Stimulated activated CD4-positive, alpha-beta T cell treated with anti-CD3 and anti-CD28 coated beads, Interleukin-1b, Interleukin-23, amount 100 ng/mL, for 1 hour (primary cell): Measurements from ENCODE around the gene SBK2.
A peak's percentile ranks its signal among the peaks of the same experiment; 100 is the strongest.
"Not testable (repeated sequence)": the region's sequence is repeated elsewhere in the genome, so short reads cannot be mapped to it uniquely, and the experiment has no call there.

Experiments
- DNase-seq, 2 donors: peaks; one replicate each; pipeline ENCODE4 v3.0.0-alpha.2; 2020; ENCODE audit warnings: low read depth in 2 of 2

The SBK2 gene, protein sequence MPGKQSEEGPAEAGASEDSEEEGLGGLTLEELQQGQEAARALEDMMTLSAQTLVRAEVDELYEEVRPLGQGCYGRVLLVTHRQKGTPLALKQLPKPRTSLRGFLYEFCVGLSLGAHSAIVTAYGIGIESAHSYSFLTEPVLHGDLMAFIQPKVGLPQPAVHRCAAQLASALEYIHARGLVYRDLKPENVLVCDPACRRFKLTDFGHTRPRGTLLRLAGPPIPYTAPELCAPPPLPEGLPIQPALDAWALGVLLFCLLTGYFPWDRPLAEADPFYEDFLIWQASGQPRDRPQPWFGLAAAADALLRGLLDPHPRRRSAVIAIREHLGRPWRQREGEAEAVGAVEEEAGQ

DNA sequence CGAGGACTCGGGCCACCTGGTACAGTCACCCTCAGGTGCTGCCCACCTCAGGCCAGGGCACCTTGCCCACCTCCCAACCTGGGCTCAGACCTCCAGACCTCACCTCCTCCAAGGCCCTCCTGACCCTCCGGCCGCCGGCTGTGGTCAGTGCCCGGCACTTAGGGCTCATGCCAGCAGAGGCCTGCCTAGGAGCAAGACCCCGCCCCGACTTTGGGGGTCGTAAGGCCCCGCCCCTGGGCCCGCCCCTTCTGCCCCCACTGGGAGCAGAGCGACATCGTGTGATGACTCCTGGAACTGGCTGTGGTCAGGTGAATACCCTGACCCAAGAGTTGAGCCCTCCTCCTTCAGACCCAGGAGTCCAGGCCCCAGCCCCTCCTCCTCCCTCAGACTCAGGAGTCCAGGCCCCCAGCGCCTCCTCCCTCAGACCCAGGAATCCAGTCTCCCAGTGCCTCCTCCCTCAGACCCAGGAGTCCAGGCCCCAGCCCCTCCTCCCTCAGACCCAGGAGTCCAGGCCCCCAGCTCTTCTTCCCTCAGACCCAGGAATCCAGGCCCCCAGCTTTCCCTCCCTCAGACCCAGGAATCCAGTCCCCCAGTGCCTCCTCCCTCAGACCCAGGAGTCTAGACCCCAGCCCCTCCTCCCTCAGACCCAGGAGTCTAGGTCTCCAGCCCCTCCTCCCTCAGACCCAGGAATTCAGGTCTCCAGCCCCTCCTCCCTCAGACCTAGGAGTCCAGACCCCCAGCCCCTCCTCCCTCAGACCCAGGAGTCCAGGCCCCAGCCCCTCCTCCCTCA lies at the start of gene SBK2:
Gene SBK2, minus strand, starts transcription at position 183 of the 790 bp plus-strand sequence. CDS start 839 bp downstream, outside the sequence.
- no peak for DNase-seq

GRCh38 chr19:55585658-55586339 lies 48.9 kb upstream of the SBK2 start:
- DNase-seq = peak in 1 of 2 donors; percentile 41

DNA sequence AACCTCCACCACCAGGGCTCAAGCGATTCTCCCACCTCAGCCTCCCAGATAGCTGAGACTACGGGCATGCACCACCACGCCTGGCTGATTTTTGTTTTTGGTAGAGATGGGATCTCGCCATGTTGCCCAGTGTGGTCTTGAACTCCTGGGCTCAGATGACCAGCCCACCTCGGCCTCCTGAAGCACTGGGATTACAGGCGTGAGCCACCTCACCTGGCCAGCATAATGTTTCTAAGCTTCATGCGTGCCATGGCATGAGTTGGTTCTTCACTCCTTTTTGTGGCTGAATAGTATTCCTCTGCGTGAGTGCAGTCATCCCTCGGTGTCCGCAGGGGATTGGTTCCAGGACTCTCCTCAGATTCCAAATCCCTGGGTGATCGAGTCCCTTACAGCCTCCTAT lies 47.9 kb upstream of the SBK2 start:
- DNase-seq = no peak

GRCh38 chr19:55583897-55584296 lies 47.0 kb upstream of the SBK2 start:
- DNase-seq = not testable (repeated sequence)

GRCh38 chr19:55582284-55582683 lies 45.4 kb upstream of the SBK2 start:
- not testable (repeated sequence) for DNase-seq

DNA sequence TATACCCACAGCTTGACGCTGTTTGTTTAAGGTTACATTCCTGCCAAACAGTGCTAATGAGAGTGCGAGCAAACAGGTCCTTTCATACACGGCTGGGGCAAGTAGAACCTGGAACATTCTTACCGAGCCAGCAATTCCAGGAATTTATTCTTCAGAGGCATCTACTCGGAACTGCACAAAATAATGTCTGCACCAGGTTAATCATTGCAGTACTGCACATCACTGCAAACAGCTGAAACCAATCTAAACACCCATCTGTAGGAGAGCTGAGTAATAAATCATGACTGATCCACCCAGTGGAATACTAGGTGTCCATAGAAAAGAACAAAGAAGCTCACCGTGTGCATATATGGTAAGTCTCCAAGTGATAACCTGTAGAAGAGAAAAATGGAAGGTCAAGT lies 44.9 kb upstream of the SBK2 start:
- no peak for DNase-seq

DNA sequence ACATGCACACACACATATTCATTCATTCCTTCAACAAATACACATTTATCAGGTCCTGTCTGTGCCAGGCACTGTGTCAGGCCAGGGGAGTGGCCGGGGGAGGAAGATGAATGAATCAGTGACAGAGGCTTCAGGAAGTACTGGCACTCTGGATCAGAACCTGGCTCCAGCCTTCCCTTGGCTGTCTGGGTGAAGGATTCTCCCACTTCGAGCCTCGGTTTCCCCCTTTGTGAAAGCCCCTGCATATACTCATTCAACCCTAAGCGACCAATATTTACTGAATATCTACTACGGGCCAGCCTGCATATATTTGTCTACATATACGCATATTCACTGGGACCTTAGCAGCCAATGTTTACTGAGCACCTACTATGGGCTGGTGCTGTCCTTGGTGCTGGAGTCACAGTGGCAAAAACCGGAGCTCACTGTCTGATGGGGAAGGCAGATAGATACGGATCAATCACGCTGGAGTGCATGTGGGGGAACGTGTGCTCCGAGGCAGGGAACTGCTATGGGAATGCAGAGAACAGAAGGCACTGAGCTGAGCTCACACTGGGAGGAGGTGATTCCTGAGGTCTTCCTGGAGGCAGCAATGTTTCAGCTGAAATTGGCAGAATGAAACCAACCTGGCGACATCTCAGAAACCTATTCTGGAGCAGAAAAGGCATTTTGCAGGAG lies 44.4 kb upstream of the SBK2 start:
- DNase-seq = no peak

- peak; percentile 34 to 64 for DNase-seq
Measured at GRCh38 chr19:55580628-55581144, 43.8 kb upstream of the SBK2 start, which contains the start of gene ZNF579. Gene ZNF579, minus strand, starts transcription at chr19:55580848. Its CDS starts 1,209 bp downstream, at chr19:55579639.

GRCh38 chr19:55579766-55580621 lies 43.1 kb upstream of the SBK2 start:
- no peak for DNase-seq

DNA sequence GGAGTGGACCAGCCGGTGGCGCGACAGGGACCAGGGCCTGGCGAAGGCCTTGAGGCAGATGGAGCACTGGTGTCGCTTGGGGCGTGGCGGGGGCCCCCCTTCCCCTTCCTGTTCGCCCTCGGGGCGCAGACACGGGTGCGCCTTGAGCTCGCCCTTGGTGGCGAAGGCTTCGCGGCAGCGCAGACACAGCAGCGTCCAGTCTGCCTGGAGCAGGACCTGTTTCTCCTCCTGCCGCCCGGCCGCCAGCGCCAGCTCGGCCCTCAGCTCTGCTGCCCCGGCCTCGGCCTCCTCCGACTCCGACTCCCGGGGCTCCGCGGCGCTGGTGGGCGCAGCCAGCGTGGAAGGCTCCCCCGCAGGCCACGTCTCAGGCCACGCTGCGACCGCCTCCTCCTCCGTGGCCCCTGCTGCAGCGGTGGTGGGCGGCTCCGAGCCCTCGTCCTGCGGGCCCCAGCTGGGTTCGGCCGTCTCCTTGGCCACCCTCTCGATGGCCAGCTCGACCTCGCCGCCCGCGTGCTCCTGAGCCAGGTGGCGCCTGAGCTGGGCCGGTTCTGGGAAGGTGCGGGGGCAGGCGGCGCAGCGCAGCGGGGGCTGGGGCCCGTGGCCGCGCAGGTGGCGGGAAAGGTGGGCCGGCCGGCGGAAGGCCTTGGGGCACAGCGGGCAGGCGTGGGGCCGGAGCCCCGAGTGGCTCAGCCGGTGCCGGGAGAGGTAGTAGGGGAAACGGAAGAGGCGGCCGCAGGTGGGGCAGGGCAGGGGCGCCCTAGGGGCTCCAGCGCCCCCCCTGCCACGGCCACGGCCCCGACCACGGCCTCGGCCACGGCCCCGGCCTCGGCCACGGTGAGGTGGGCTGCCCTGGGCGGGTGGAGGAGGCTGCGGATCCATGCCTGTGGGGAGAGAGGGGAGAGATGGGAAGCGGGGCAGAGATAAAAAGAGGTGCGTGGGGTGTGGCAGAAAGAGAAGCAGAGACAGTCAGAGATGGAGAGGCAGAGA lies 42.1 kb upstream of the SBK2 start:
- no peak for DNase-seq

DNA sequence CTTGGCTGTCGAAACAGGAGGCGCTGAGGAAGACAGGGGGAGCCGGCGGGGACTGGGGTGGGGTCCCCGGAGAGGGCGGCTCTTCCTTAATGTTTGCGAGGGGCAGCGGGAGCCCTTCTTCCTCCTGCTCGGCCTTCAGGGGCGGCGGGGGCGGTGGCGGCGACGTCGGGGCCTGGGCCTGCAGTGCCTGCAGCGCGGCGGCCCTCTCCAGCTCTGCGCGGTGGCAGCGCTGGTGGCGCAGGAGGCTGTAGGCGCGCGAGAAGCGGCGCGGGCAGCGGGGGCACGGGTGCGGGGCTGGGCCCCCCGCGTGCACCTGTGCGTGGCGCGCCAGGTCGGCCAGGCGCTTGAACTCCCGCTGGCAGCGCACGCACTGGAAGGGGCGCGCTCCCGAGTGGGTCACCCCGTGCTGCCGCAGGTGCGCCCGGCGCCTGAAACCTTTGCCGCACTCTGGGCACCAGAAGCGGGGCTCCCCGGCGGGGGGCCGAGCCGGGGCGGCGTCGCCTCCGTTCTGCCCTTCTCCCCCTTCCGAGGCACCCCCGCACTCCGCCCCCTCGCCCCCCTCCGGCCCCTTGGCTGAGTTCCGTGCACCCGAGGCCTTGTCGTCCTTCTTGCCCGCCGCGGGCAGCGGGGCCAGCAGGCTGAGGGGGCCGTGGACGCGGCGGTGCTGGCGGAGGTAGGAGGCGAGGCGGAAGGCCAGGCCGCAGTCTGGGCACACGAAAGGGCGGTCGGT lies 41.3 kb upstream of the SBK2 start:
- no peak for DNase-seq

DNA sequence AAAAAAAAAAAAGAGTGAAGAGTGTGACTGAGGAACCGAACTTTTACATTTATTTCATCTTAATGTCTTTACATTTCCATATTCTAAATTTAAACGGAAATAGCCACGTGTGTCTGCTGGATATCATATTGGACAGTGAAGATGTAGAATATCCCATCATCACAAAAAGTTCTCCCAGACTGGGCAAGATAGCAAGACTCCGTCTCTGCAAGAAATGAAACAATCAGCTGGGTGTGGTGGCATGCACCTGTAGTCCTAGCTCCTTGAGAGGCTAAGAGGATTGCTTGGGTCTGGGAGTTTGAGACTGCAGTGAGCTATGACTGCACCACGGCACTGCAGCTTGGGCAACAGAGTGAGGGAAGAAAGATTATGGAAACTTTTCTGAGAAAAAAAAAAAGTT lies 39.8 kb upstream of the SBK2 start:
- DNase-seq = no peak

GRCh38 chr19:55573929-55574328 lies 37.0 kb upstream of the SBK2 start:
- DNase-seq = not testable (repeated sequence)

DNA sequence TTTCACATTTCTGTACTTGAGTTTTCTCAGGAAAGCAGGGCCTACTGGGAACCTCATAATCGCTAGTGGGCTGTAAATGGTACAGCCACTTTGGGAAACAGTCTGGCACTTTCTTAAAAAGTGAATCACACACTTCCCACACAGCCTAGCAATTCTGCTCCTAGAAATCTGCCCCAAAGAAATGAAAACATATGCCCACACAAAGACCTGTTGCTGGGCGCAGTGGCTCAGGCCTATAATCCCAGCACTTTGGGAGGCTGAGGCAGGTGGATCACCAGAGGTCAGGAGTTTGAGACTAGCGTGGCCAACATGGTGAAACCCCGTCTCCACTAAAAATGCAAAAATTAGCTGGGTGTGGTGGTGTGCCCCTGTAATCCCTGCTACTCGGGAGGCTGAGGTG lies 32.5 kb upstream of the SBK2 start:
- not testable (repeated sequence) for DNase-seq

- no peak for DNase-seq
Measured at GRCh38 chr19:55567708-55568328, 30.9 kb upstream of the SBK2 start.

DNA sequence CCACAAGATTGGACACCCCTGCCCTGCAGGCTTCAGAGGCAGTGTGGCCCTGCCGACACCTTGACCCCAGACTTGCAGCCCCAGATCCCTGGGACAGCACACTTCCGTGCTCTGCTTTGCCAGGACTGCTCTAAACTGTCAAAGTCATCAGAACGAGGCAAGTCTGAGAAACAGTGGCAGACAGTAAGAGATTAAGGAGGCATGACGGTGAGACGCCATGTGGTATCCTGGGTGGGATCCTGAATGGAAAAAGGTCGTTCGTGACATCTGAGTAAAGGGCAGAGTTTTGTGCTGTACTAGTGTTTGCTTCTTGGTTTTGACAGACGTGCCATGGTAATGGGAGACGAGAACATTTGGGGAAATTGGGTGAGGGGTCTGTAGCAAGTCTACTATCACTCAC lies 29.9 kb upstream of the SBK2 start:
- DNase-seq = no peak

DNA sequence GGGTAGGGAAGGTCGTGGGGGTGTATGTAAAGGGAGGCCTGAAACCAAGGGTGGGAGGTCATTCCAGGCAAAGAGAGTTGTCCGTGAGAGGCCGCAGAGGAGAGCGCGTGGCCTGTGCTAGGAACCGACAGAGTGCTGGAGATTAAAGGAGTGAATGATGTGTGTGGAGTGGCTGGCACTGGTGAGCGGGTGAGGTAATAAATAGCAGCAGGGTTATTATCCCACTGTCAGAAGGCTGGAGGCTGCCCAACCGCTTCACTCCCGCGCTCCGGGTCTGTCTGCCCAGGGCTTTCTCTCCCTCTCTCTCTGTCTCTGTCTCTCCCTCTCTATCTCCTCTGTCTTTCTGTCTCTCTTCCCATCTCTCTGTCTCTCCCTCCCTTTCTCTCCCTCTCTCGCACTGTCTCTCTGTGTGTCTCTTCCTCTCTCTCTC lies 26.3 kb upstream of the SBK2 start:
- no peak for DNase-seq

DNA sequence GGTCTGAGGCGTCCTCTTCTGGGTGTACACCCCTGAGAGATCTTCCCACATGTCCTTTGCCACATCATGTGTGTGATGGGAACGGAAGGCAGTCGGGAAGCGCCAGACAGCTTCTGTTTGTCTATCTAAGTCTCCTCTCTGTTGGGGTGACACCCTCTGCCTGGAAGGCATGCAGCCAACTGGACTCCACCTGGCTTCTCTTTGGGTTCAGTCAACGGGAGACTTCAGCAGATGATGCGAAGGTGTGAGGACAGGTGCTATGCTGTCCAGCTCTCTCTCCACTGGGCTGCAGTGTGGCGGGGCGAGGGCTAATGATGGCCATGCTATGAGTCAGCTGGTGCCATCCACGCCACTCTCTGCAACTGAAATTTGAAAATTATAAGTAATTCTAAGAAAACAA lies 22.8 kb upstream of the SBK2 start:
- DNase-seq = no peak
